SU-DHL-6 (cell line): ENCODE data around the gene ZNF672.

ENCODE experiments used
- H2AFZ ChIP-seq: fragments of 200-600 bp; sonication (generic); 2 replicates; pipeline ENCODE4 v1.6.1; 2014; ENCODE audit warnings: low read depth, mild to moderate bottlenecking, moderate library complexity, mixed read lengths, antibody characterized with exemption, low read length; ENCODE audit not compliant: severe bottlenecking
- H3F3A ChIP-seq: fragments of 200-600 bp; shearing (Covaris generic); 2 replicates; pipeline ENCODE4 v1.6.0; 2016; ENCODE audit warnings: antibody characterized with exemption, mild to moderate bottlenecking; ENCODE audit not compliant: insufficient read depth
- H3K27ac ChIP-seq: fragments of 200-600 bp; sonication (generic); 2 replicates; pipeline ENCODE4 v1.5.1; 2016; ENCODE audit warnings: low read depth, mild to moderate bottlenecking, low read length, moderate library complexity, mixed read lengths
- H3K27me3 ChIP-seq: fragments of 200-600 bp; sonication (generic), shearing (Covaris generic); 2 replicates; pipeline ENCODE4 v1.6.0; 2014; ENCODE audit warnings: mild to moderate bottlenecking, low read length
- H3K36me3 ChIP-seq: fragments of 200-600 bp; sonication (generic); 2 replicates; pipeline ENCODE4 v1.6.1; 2014; ENCODE audit warnings: mild to moderate bottlenecking, low read length, mixed read lengths
- H3K4me2 ChIP-seq: fragments of 300-600, 200-600 bp; shearing (Covaris generic), sonication (generic); 2 replicates; pipeline ENCODE4 v1.6.0; 2014; ENCODE audit warnings: low read length, low read depth, mild to moderate bottlenecking; ENCODE audit not compliant: poor library complexity, severe bottlenecking
- H3K4me3 ChIP-seq: fragments of 200-600 bp; sonication (generic); 2 replicates; pipeline ENCODE4 v1.5.1; 2014; ENCODE audit warnings: antibody characterized with exemption, low read length, mild to moderate bottlenecking, mixed read lengths; ENCODE audit not compliant: insufficient read depth, poor library complexity, severe bottlenecking
- H3K79me2 ChIP-seq: fragments of 200-600 bp; sonication (generic); 2 replicates; pipeline ENCODE4 v1.6.1; 2014; ENCODE audit warnings: mild to moderate bottlenecking, low read length, moderate library complexity; ENCODE audit not compliant: insufficient read depth
- H3K9ac ChIP-seq: fragments of 200-600 bp; sonication (generic); 2 replicates; pipeline ENCODE4 v1.7.0; 2014; ENCODE audit warnings: mild to moderate bottlenecking, low read length
- H3K9me2 ChIP-seq: fragments of 200-600 bp; sonication (generic); replicated peaks from 2 replicates; pipeline ENCODE4 v1.6.1; 2014; ENCODE audit warnings: low read length; ENCODE audit not compliant: insufficient read depth
- H3K9me3 ChIP-seq: fragments of 200-600 bp; sonication (generic); 2 replicates; pipeline ENCODE4 v1.6.1; 2014; ENCODE audit warnings: low read length, mixed read lengths; ENCODE audit not compliant: insufficient read depth
- H4K20me1 ChIP-seq: fragments of 200-600 bp; sonication (generic); 2 replicates; pipeline ENCODE4 v1.6.1; 2014; ENCODE audit warnings: low read depth, mild to moderate bottlenecking, antibody characterized with exemption, low read length, moderate library complexity, mixed read lengths
- CTCF ChIP-seq: fragments of 200-600 bp; sonication (generic); IDR thresholded peaks from one replicate; pipeline ENCODE4 v1.5.1; 2017; ENCODE audit warnings: antibody characterized with exemption, mild to moderate bottlenecking, low read length, moderate library complexity; ENCODE audit not compliant: insufficient read depth, poor library complexity, severe bottlenecking
- EZH2phosphoT487 ChIP-seq: fragments of 200-600 bp; sonication (generic), shearing (Covaris generic); conservative IDR thresholded peaks from 2 replicates; pipeline ENCODE4 v1.6.1; 2018; ENCODE audit warnings: mild to moderate bottlenecking, antibody characterized with exemption, low read length, moderate library complexity, mixed read lengths

ZNF672 gene

GRCh38 chr1:248804771-248805681, 33.0 kb upstream of the ZNF672 start:
- no peaks in the 10 kb centered on the region for H4K20me1 ChIP-seq
- no peaks in the 10 kb centered on the region for H3F3A ChIP-seq
- H3K4me3 ChIP-seq: no peak overlapping the region
- H3K79me2 ChIP-seq: no peaks in the 10 kb centered on the region
- no peaks in the 10 kb centered on the region for H3K9me2 ChIP-seq
- no peak for TF ChIP-seq CTCF
- no peak for TF ChIP-seq EZH2phosphoT487
- H3K27ac ChIP-seq: no peak overlapping the region
- no peaks in the 10 kb centered on the region for H3K9me3 ChIP-seq
- H3K27me3 ChIP-seq: no peaks in the 10 kb centered on the region
- H3K9ac ChIP-seq: no peak overlapping the region
- peak overlapping the region; percentile 32 for H3K4me2 ChIP-seq
- H3K36me3 ChIP-seq: no peaks in the 10 kb centered on the region
- H2AFZ ChIP-seq: no peak overlapping the region

GRCh38 chr1:248805876-248806275, 32.1 kb upstream of the ZNF672 start:
- Histone ChIP-seq H3K9ac (no peak overlapping the region), H3K4me3 (no peak overlapping the region)

GRCh38 chr1:248807067-248807737, 30.8 kb upstream of the ZNF672 start:
- H3K4me3 ChIP-seq: no peak overlapping the region
- peak; percentile 78 for TF ChIP-seq CTCF
- TF ChIP-seq EZH2phosphoT487: no peak
- H2AFZ ChIP-seq: no peak overlapping the region
- H3K9me2 ChIP-seq: no peaks in the 10 kb centered on the region
- H3K27me3 ChIP-seq: no peaks in the 10 kb centered on the region
- no peaks in the 10 kb centered on the region for H3K36me3 ChIP-seq
- no peaks in the 10 kb centered on the region for H3K79me2 ChIP-seq
- no peaks in the 10 kb centered on the region for H4K20me1 ChIP-seq
- H3K9me3 ChIP-seq: no peaks in the 10 kb centered on the region
- H3K27ac ChIP-seq: no peak overlapping the region
- no peak overlapping the region for H3K4me2 ChIP-seq
- no peaks in the 10 kb centered on the region for H3F3A ChIP-seq
- H3K9ac ChIP-seq: no peak overlapping the region

More at GRCh38 chr1:248805876-248806275, 32.1 kb upstream of the ZNF672 start:
- Histone ChIP-seq H2AFZ (no peak overlapping the region), H3K27me3 (no peaks in the 10 kb centered on the region), H3K36me3 (no peaks in the 10 kb centered on the region), H4K20me1 (no peaks in the 10 kb centered on the region), H3K79me2 (no peaks in the 10 kb centered on the region), H3K4me2 (no peak overlapping the region), H3F3A (no peaks in the 10 kb centered on the region), H3K9me3 (no peaks in the 10 kb centered on the region), H3K27ac (no peak overlapping the region), H3K9me2 (no peaks in the 10 kb centered on the region)
- TF ChIP-seq EZH2phosphoT487: no peak
- no peak for TF ChIP-seq CTCF
